IMR-90 (cell line): ENCODE data around the gene CHPT1. TPM values are rescaled to one million over a fixed set of nuclear protein-coding genes. Genes with fewer than 3 reads are reported as not detected.

Experiments
- ATAC-seq: fragments of 200-7000 bp; cut with Tn5 transposase; 2 replicates; pipeline ENCODE4 v1.9.1; 2020; ENCODE audit warnings: low read depth, mild to moderate bottlenecking, moderate library complexity
- Bru-seq: library from RNA; stranded (reverse); fragments of 400-500 nt; gene quantifications from one replicate; lab custom pipeline; 2021; lab: Mats Ljungman, UMichigan
- BruChase-seq, 2 experiments: library from RNA; stranded (reverse); fragments of 400-500 nt; gene quantifications; one replicate each; lab custom pipeline; 2021; lab: Mats Ljungman, UMichigan
- BruUV-seq: library from RNA; stranded (reverse); fragments of 400-500 nt; replicated peaks from 2 replicates; lab custom pipeline; 2021; lab: Mats Ljungman, UMichigan
- CTCF ChIA-PET: fragments of 300-600 bp; formaldehyde crosslinking; extraction: SDS; loops from one replicate; lab custom pipeline; 2021; ENCODE audit warnings: antibody characterized with exemption; lab: Yijun Ruan, JAX
- POLR2A ChIA-PET: fragments of 300-600 bp; sonication (Branson Sonifier 250); formaldehyde crosslinking; loops from one replicate; lab custom pipeline; 2022; ENCODE audit warnings: antibody characterized with exemption; ENCODE audit not compliant: unreplicated experiment; lab: Charles Lee
- DNase-seq: peaks from one replicate; pipeline ENCODE4 v3.0.0; 2013
- H2AFZ ChIP-seq: replicated peaks from 2 replicates; pipeline ENCODE3; 2013; ENCODE audit warnings: low read length, mild to moderate bottlenecking; ENCODE audit not compliant: poor library complexity
- H2AK5ac ChIP-seq: 2 replicates; pipeline ENCODE4 v1.6.1; 2013; ENCODE audit warnings: low read depth, low read length, inconsistent platforms
- H2AK9ac ChIP-seq: replicated peaks from 2 replicates; pipeline ENCODE3; 2013; ENCODE audit warnings: mild to moderate bottlenecking, low read depth, low read length, moderate library complexity; ENCODE audit not compliant: poor library complexity
- H2BK120ac ChIP-seq: 2 replicates; pipeline ENCODE4 v1.6.1; 2013; ENCODE audit warnings: low read depth, low read length, inconsistent platforms
- H2BK15ac ChIP-seq: 3 replicates; pipeline ENCODE4 v1.6.1; 2013; ENCODE audit warnings: low read depth, low read length, inconsistent platforms
- H2BK20ac ChIP-seq: 2 replicates; pipeline ENCODE4 v1.6.1; 2013; ENCODE audit warnings: low read depth, mild to moderate bottlenecking, inconsistent platforms, low read length, moderate library complexity
- H2BK5ac ChIP-seq: 2 replicates; pipeline ENCODE4 v1.6.1; 2013; ENCODE audit warnings: mild to moderate bottlenecking, low read depth, low read length, inconsistent platforms; ENCODE audit not compliant: poor library complexity, severe bottlenecking
- H3K14ac ChIP-seq: replicated peaks from 2 replicates; pipeline ENCODE4 v1.6.1; 2013; ENCODE audit warnings: low read depth, low read length, inconsistent platforms
- H3K18ac ChIP-seq: 2 replicates; pipeline ENCODE4 v1.6.1; 2013; ENCODE audit warnings: low read depth, low read length, control low read depth
- H3K23ac ChIP-seq: 2 replicates; pipeline ENCODE4 v1.6.1; 2013; ENCODE audit warnings: low read depth, low read length, inconsistent platforms
- H3K27ac ChIP-seq: 2 replicates; pipeline ENCODE4 v1.5.1; 2013; ENCODE audit warnings: mild to moderate bottlenecking, control low read depth, low read length; ENCODE audit not compliant: insufficient read depth
- H3K27me3 ChIP-seq: 2 replicates; pipeline ENCODE4 v1.6.1; 2013; ENCODE audit warnings: low read length; ENCODE audit not compliant: control insufficient read depth, insufficient read depth
- H3K36me3 ChIP-seq: 2 replicates; pipeline ENCODE4 v1.6.1; 2013; ENCODE audit warnings: low read length, mixed read lengths; ENCODE audit not compliant: control insufficient read depth, insufficient read depth
- H3K4ac ChIP-seq: 2 replicates; pipeline ENCODE4 v1.6.1; 2013; ENCODE audit warnings: low read depth, low read length, inconsistent platforms
- H3K4me1 ChIP-seq: 2 replicates; pipeline ENCODE4 v1.6.1; 2013; ENCODE audit warnings: low read length, mixed read lengths; ENCODE audit not compliant: control insufficient read depth, insufficient read depth
- H3K4me2 ChIP-seq: 2 replicates; pipeline ENCODE4 v1.6.1; 2013; ENCODE audit warnings: low read depth, mild to moderate bottlenecking, control low read depth, low read length, moderate library complexity
- H3K4me3 ChIP-seq: 2 replicates; pipeline ENCODE4 v1.5.1; 2013; ENCODE audit warnings: low read depth, mild to moderate bottlenecking, control low read depth, low read length, moderate library complexity; ENCODE audit not compliant: insufficient read depth
- H3K56ac ChIP-seq: 2 replicates; pipeline ENCODE4 v1.6.1; 2013; ENCODE audit warnings: low read length, inconsistent platforms; ENCODE audit not compliant: insufficient read depth; ENCODE audit errors: extremely low read depth
- H3K79me1 ChIP-seq, 2 experiments: 2 replicates each; pipeline ENCODE4 v1.6.1; 2013; ENCODE audit warnings: low read length in 2 of 2, inconsistent platforms in 1 of 2, low read depth in 1 of 2
- H3K9ac ChIP-seq: 2 replicates; pipeline ENCODE4 v1.6.1; 2013; ENCODE audit warnings: low read depth, low read length, control low read depth
- H3K9me1 ChIP-seq: 2 replicates; pipeline ENCODE4 v1.6.1; 2013; ENCODE audit warnings: low read length, inconsistent platforms; ENCODE audit not compliant: insufficient read depth
- H3K9me3 ChIP-seq: 2 replicates; pipeline ENCODE4 v1.6.1; 2013; ENCODE audit warnings: low read length; ENCODE audit not compliant: control insufficient read depth, insufficient read depth
- H4K20me1 ChIP-seq: 2 replicates; pipeline ENCODE4 v1.6.1; 2013; ENCODE audit warnings: low read length, inconsistent platforms; ENCODE audit not compliant: insufficient read depth
- H4K5ac ChIP-seq: 2 replicates; pipeline ENCODE4 v1.6.1; 2013; ENCODE audit warnings: mild to moderate bottlenecking, low read depth, low read length, control low read depth
- H4K8ac ChIP-seq, 2 experiments: 2 replicates each; pipeline ENCODE4 v1.6.1; 2013; ENCODE audit warnings: low read depth in 2 of 2, low read length in 2 of 2, control low read depth in 1 of 2, inconsistent platforms in 1 of 2
- H4K91ac ChIP-seq: 2 replicates; pipeline ENCODE4 v1.6.1; 2013; ENCODE audit warnings: low read depth, low read length, inconsistent platforms; ENCODE audit not compliant: insufficient read depth
- CHD1 ChIP-seq: IDR thresholded peaks from 2 replicates; pipeline ENCODE4 v1.6.1; 2012; ENCODE audit warnings: low read depth, low read length, improper control_type of control experiment
- FOS ChIP-seq: fragments of 150-350 bp; IDR thresholded peaks from 2 replicates; pipeline ENCODE4 v1.6.1; 2016; ENCODE audit warnings: low read depth, low read length
- MAZ ChIP-seq: IDR thresholded peaks from 2 replicates; pipeline ENCODE4 v1.6.1; 2012; ENCODE audit warnings: low read depth, mild to moderate bottlenecking, low read length, improper control_type of control experiment, moderate library complexity, borderline replicate concordance
- RAD21 ChIP-seq: IDR thresholded peaks from 2 replicates; pipeline ENCODE4 v1.6.1; 2012; ENCODE audit warnings: low read length, improper control_type of control experiment
- RCOR1 ChIP-seq: IDR thresholded peaks from 2 replicates; pipeline ENCODE4 v1.6.1; 2012; ENCODE audit warnings: mild to moderate bottlenecking, low read length, improper control_type of control experiment; ENCODE audit not compliant: insufficient replicate concordance
- RFX5 ChIP-seq: IDR thresholded peaks from 2 replicates; pipeline ENCODE4 v1.8.0; 2012; ENCODE audit warnings: low read depth, mild to moderate bottlenecking, low read length, moderate library complexity
- SMC3 ChIP-seq: fragments of 150-350 bp; IDR thresholded peaks from 2 replicates; pipeline ENCODE4 v1.6.1; 2016; ENCODE audit warnings: low read depth, mild to moderate bottlenecking, antibody characterized with exemption, low read length, moderate library complexity
- WGBS, 2 experiments: methylation state at CpG; one replicate each; pipeline versions ENCODE4 v1.1.5 to v1.1.7; 2013; ENCODE audit warnings: missing lambda C conversion rate in 2 of 2; ENCODE audit not compliant: insufficient read length in 1 of 2; ENCODE audit errors: extremely low coverage in 2 of 2; 5-methylcytosine and 5-hydroxymethylcytosine counted together
- dilution Hi-C: fragments of 300-500 bp; cut with HindIII; formaldehyde crosslinking; loops from one replicate; pipeline ENCODE4 v1.14.3; 2018; ENCODE audit warnings: low sequenced_read_pairs; ENCODE audit not compliant: unreplicated experiment
- in situ Hi-C: fragments of 300-500 bp; cut with MboI; formaldehyde crosslinking; loops from 3 replicates; pipeline ENCODE4 v1.14.3; 2019; ENCODE audit warnings: low sequenced_read_pairs, inconsistent platforms, mixed read lengths
- intact Hi-C: fragments of 100-400 bp; cut with micrococcal nuclease; formaldehyde crosslinking; loops from 2 replicates; pipeline ENCODE4 v1.10.0; 2022
- long read RNA-seq: library from polyadenylated mRNA; unstranded; transcript quantifications from one replicate; pipeline ENCODE4 v2.0.0, GENCODE V29; 2021; ENCODE audit not compliant: unreplicated experiment
- polyA plus RNA-seq, 3 experiments: library from polyadenylated mRNA; depleted of rRNA; stranded (reverse); fragments of >200 nt; gene quantifications; 2 replicates each; pipeline ENCODE4 v1.2.3, GENCODE V29; 2012; ENCODE audit warnings: low replicate concordance in 1 of 3
- total RNA-seq: library from RNA; depleted of rRNA; stranded (reverse); fragments of >200 nt; gene quantifications from 2 replicates; pipeline ENCODE4 v1.2.3, GENCODE V29; 2012; rRNA removed
- TF ChIP-seq, protein P1 (sequence below): conservative IDR thresholded peaks from 2 replicates; pipeline ENCODE4 v1.5.1; 2012; ENCODE audit warnings: mild to moderate bottlenecking, low read depth, low read length, improper control_type of control experiment

CHPT1 gene
- total RNA-seq (8.1 and 18.6 TPM in 2 replicates), polyA plus RNA-seq (2012; rRNA removed) (11.4 and 11.7 TPM in 2 replicates), Bru-seq, nascent RNA (percentile 61 among the genes with signal in this experiment), BruChase-seq, experiment 1, labeled RNA remaining after a 6-hour chase (percentile 59 among the genes with signal in this experiment), BruChase-seq, experiment 2, labeled RNA remaining after a 2-hour chase (percentile 62 among the genes with signal in this experiment)
- polyA plus RNA-seq (2012; cell fraction: cytosol; rRNA removed), result 2.1 and 10.0 TPM in 2 replicates
- polyA plus RNA-seq (2012; cell fraction: nucleus; rRNA removed; ENCODE audit: low replicate concordance), result 6.9 and 8.3 TPM in 2 replicates
- long read RNA-seq, transcript CHPT1-201 (9 exons, 1,585 nt), result major isoform, 34 of 52 reads
- long read RNA-seq, transcript CHPT1-205 (8 exons, 2,001 nt), result minor isoform, 8 of 52 reads
- long read RNA-seq, partial matches to known transcripts, result 0 of 52 reads
- long read RNA-seq, other reads (novel, unspliced or antisense), result 10 of 52 reads

DNA sequence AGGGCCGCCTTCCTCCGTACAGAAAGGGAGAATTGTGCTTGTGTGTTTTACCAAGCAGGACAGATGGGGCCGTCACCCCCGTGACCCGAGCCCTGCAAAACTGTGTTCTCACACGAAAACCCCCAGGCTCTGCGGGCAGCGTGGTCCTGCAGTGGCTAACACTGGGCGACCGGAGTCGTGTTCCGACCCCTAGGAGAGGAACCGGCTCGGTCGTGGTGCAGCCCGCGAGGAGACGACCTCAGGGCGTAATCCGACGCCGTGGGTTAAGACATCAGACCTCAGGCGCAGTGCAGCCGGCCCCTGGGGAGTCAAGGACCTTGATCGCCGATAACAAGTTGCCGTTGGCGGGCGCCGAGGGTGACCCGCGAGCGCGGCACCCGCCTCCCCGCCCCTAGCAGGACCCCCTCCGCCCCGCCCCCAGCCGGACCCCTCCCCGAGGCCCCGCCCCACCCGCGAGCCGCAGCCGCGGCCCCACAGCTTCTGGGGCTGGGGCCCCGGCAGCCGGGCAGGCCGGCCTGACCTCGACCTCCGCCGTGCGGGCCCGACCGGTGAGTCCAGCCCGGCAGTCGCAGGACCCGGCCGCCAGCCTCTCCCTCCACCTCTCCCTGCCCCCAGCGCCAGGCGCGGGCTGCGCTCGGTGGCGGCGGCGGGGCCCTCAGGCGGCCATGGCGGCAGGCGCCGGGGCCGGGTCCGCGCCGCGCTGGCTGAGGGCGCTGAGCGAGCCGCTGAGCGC, at the start of gene CHPT1:
Gene CHPT1 (plus strand): TSS at position 444 of the 733 bp plus-strand sequence. CDS start 222 bp downstream, at position 666.
- H3K4me3 ChIP-seq, result peak within 1 kb of the TSS; percentile 99
- H3K27me3 ChIP-seq, result no peaks in the 10 kb centered on the region
- H3K9ac ChIP-seq, result peak within 1 kb of the TSS; percentile 87
- H3K56ac ChIP-seq, result peak within 1 kb of the TSS; percentile 48
- peak within 1 kb of the TSS; percentile 76 for H2AK9ac ChIP-seq
- POLR2A ChIA-PET, result no interaction called here
- peak within 1 kb of the TSS; percentile 97 for H2AFZ ChIP-seq
- peak within 1 kb of the TSS; percentile 21 for H3K4ac ChIP-seq
- peak within 1 kb of the TSS; percentile 77; the same call in 2 of the 3 replicates for H2BK15ac ChIP-seq
- H3K14ac ChIP-seq, result 0 out of 2 replicates have a peak within 1 kb of the TSS, but pooled peaks have one; percentile 49
- dilution Hi-C loops (no loop called here), in situ Hi-C loops (no loop called here), intact Hi-C loops (loop anchor here (2.0 kb wide), 1 partner anchor 283 kb away; no protein-coding TSS in a partner anchor)
- WGBS, 2 experiments, result 0% methylated on average over 16 of the region's 80 CpGs; no CpG with 5 or more reads in 1 of the 2 experiments
- peak within 1 kb of the TSS; percentile 61; the same call in 1 of the 2 replicates for H4K5ac ChIP-seq
- peaks cover 3 to 5% of the 10 kb centered on the region in 2 experiments; a peak in 2 of 4 replicates for H3K79me1 ChIP-seq
- peak within 1 kb of the TSS in 1 of 2 experiments; percentile 75; a peak in 1 of 4 replicates for H4K8ac ChIP-seq
- peak within 1 kb of the TSS; percentile 9; the same call in 1 of the 2 replicates for H2BK20ac ChIP-seq
- CTCF ChIA-PET, result no interaction called here
- H3K4me2 ChIP-seq, result peak within 1 kb of the TSS; percentile 99
- peak within 1 kb of the TSS; percentile 69 for H2BK5ac ChIP-seq
- H4K20me1 ChIP-seq, result no peaks in the 10 kb centered on the region
- peak within 1 kb of the TSS; percentile 77; the same call in 1 of the 2 replicates for H3K18ac ChIP-seq
- H2AK5ac ChIP-seq, result no peak within 1 kb of the TSS
- no peaks in the 10 kb centered on the region for H3K36me3 ChIP-seq
- peak within 1 kb of the TSS; percentile 35 for H2BK120ac ChIP-seq
- peak within 1 kb of the TSS; percentile 38 for H4K91ac ChIP-seq
- H3K9me1 ChIP-seq, result no peaks in the 10 kb centered on the region
- H3K4me1 ChIP-seq, result peaks cover 7% of the 10 kb centered on the region
- TF ChIP-seq CHD1 (no peak), RAD21 (no peak), RFX5 (no peak), RCOR1 (no peak), FOS (no peak), MAZ (peak; percentile 50; the same call in 1 of the 2 replicates), SMC3 (no peak)
- TF ChIP-seq, protein P1, sequence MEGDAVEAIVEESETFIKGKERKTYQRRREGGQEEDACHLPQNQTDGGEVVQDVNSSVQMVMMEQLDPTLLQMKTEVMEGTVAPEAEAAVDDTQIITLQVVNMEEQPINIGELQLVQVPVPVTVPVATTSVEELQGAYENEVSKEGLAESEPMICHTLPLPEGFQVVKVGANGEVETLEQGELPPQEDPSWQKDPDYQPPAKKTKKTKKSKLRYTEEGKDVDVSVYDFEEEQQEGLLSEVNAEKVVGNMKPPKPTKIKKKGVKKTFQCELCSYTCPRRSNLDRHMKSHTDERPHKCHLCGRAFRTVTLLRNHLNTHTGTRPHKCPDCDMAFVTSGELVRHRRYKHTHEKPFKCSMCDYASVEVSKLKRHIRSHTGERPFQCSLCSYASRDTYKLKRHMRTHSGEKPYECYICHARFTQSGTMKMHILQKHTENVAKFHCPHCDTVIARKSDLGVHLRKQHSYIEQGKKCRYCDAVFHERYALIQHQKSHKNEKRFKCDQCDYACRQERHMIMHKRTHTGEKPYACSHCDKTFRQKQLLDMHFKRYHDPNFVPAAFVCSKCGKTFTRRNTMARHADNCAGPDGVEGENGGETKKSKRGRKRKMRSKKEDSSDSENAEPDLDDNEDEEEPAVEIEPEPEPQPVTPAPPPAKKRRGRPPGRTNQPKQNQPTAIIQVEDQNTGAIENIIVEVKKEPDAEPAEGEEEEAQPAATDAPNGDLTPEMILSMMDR, result 0 out of 2 replicates have a peak, but pooled peaks have one; percentile 2
- peak; percentile 38 for DNase-seq
- ATAC-seq, result peak; percentile 86
- H3K23ac ChIP-seq, result peak within 1 kb of the TSS; percentile 94
- no TSS peak for BruUV-seq
- peak within 1 kb of the TSS; percentile 91 for H3K27ac ChIP-seq
- peaks cover 2% of the 10 kb centered on the region for H3K9me3 ChIP-seq
